Stomach (tissue), 4 donors: ENCODE results near the gene KBTBD12.

ENCODE experiments used
- CTCF ChIP-seq, 7 experiments: fragments of 450-650 bp in 4 of 7; fragments of 200-600 bp in 3 of 7; sonication (generic) in 3 of 7; IDR thresholded peaks; one replicate each; pipeline ENCODE4 v1.5.1; 2016 to 2019; ENCODE audit warnings: antibody characterized with exemption in 7 of 7, control low read depth in 2 of 7, mild to moderate bottlenecking in 1 of 7
- EP300 ChIP-seq: sonication (generic); formaldehyde crosslinking; IDR thresholded peaks from one replicate; pipeline ENCODE4 v1.6.1; 2017; ENCODE audit warnings: antibody characterized with exemption
- POLR2A ChIP-seq, 4 donors: fragments of 450-650 bp; IDR thresholded peaks; one replicate each; pipeline ENCODE4 v1.6.1; 2016; ENCODE audit warnings: antibody characterized with exemption in 4 of 4, control low read depth in 2 of 4, mild to moderate bottlenecking in 1 of 4, moderate library complexity in 1 of 4
- POLR2AphosphoS5 ChIP-seq, 3 donors: sonication (generic); formaldehyde crosslinking; IDR thresholded peaks; one replicate each; pipeline ENCODE4 v1.6.1; 2016; ENCODE audit warnings: antibody characterized with exemption in 3 of 3

GRCh38 chr3:127978636-127979035, 63.6 kb downstream of the KBTBD12 start:
- TF ChIP-seq CTCF (IDR thresholded peaks at IDR 0.05): no peak
- no peak for TF ChIP-seq POLR2AphosphoS5 (IDR thresholded peaks at IDR 0.05)
- no peak for TF ChIP-seq POLR2A (IDR thresholded peaks at IDR 0.05)
- TF ChIP-seq EP300: no peak
